BE2C (cell line): ENCODE results near the gene PUS1.

ENCODE experiments used
- DNase-seq: peaks from one replicate; pipeline ENCODE4 v3.0.0-alpha.2; 2020
- H3K27me3 ChIP-seq: fragments of 250-450 bp; sonication (Bioruptor Pico); 2 replicates; pipeline ENCODE4 v1.5.1; 2020; ENCODE audit warnings: mild to moderate bottlenecking
- H3K36me3 ChIP-seq: fragments of 250-450 bp; sonication (Bioruptor Pico); 2 replicates; pipeline ENCODE4 v1.5.1; 2020; ENCODE audit warnings: mild to moderate bottlenecking
- H3K4me1 ChIP-seq: fragments of 250-450 bp; sonication (Bioruptor Pico); 2 replicates; pipeline ENCODE4 v1.5.1; 2020
- H3K4me3 ChIP-seq: 2 replicates; pipeline ENCODE4 v1.5.1; 2011; ENCODE audit warnings: low read depth, low read length
- H3K9me3 ChIP-seq: fragments of 250-450 bp; sonication (Bioruptor Pico); 2 replicates; pipeline ENCODE4 v1.5.1; 2020
- CTCF ChIP-seq: IDR thresholded peaks from 2 replicates; pipeline ENCODE4 v1.5.1; 2012; ENCODE audit warnings: mild to moderate bottlenecking, low read depth, low read length

The PUS1 gene

GRCh38 chr12:131896080-131896810 is 32.8 kb upstream of the PUS1 start:
- Histone ChIP-seq H3K36me3 (no peaks in the 10 kb centered on the region), H3K9me3 (no peaks in the 10 kb centered on the region), H3K4me3 (peak overlapping the region; percentile 62), H3K27me3 (no peaks in the 10 kb centered on the region), H3K4me1 (no peaks in the 10 kb centered on the region)
- DNase-seq = peak; percentile 91
- TF ChIP-seq CTCF = no peak

- Histone ChIP-seq H3K36me3 (no peaks in the 10 kb centered on the region), H3K27me3 (no peaks in the 10 kb centered on the region), H3K4me3 (no peak overlapping the region; the same call in 1 of the 2 replicates), H3K4me1 (no peaks in the 10 kb centered on the region), H3K9me3 (no peaks in the 10 kb centered on the region)
- TF ChIP-seq CTCF = no peak
- DNase-seq = no peak
Observed at GRCh38 chr12:131896811-131897270, 32.2 kb upstream of the PUS1 start.

GRCh38 chr12:131897276-131897675 is 31.8 kb upstream of the PUS1 start:
- Histone ChIP-seq H3K36me3 (no peaks in the 10 kb centered on the region), H3K4me1 (no peaks in the 10 kb centered on the region), H3K27me3 (no peaks in the 10 kb centered on the region), H3K4me3 (no peak overlapping the region), H3K9me3 (no peaks in the 10 kb centered on the region)
- DNase-seq = peak; percentile 11
- TF ChIP-seq CTCF = no peak

GRCh38 chr12:131897875-131898274 is 31.2 kb upstream of the PUS1 start:
- Histone ChIP-seq H3K27me3 (no peaks in the 10 kb centered on the region), H3K4me3 (no peak overlapping the region), H3K36me3 (no peaks in the 10 kb centered on the region), H3K9me3 (no peaks in the 10 kb centered on the region), H3K4me1 (no peaks in the 10 kb centered on the region)
- TF ChIP-seq CTCF = no peak
- DNase-seq = no peak

- no peaks in the 10 kb centered on the region for H3K4me1 ChIP-seq
Observed at GRCh38 chr12:131900397-131900796, 28.7 kb upstream of the PUS1 start.

More at GRCh38 chr12:131900397-131900796, 28.7 kb upstream of the PUS1 start:
- H3K36me3 ChIP-seq = no peaks in the 10 kb centered on the region
- H3K4me3 ChIP-seq = no peak overlapping the region
- no peak for DNase-seq
- no peaks in the 10 kb centered on the region for H3K9me3 ChIP-seq
- TF ChIP-seq CTCF = no peak
- no peaks in the 10 kb centered on the region for H3K27me3 ChIP-seq
